Measurements from ENCODE around the gene CHERP.

Gene CHERP

GRCh38 chr19:16542910-16543472 is 754 bp upstream of the CHERP start:
- DNase-seq (ENCODE audit: low spot score) = no peak

DNA sequence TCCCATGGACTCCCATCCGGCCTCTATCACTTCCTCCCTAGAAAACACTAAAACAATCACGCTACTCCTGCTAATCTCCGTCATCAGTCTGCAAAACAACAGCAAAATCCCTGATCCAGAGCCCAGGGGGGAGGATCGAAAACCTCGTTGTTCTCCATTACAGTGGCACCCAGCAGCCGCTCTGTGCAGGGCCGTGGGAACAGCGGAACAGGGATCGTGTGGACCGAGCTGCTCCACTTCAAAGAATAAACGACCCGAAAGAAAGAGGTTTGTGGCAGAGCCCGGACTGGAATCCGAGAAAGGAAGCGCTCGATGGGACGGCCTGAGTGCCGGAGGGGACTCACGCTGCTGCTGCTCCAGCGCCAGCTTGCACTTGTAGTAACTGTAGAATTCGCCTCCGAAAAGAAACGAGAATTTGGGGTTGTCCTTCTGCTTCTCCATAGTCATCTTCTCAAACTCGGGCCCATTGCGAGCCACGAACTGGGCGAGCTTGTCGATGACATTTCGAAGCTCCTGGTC is 652 bp downstream of the CHERP start:
- DNase-seq (ENCODE audit: low spot score) = no peak

DNA sequence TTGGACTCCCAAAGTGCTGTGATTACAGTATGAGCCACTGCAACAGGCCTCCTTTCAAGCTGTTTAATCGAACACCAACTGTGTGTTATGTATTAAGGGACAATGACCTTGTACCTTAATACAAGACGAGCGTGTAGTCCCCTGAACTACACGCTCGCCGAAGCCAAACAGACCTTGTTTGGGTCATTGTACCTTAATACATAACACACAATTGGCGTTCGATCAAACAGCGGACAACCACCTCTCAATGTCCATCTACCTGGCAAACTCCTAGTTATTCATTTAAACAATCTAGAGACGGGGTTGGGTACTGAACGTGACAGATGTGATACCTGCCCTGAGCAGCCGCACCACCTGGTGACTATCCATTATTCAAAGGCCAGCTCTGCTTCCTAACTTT is 1.3 kb downstream of the CHERP start:
- no peak for DNase-seq (ENCODE audit: low spot score)

GRCh38 chr19:16537111-16537510 is 5.1 kb downstream of the CHERP start:
- no peak for DNase-seq (ENCODE audit: low spot score)

- no peak for DNase-seq (ENCODE audit: low spot score)
Observed at GRCh38 chr19:16536130-16536529, 6.1 kb downstream of the CHERP start.

DNA sequence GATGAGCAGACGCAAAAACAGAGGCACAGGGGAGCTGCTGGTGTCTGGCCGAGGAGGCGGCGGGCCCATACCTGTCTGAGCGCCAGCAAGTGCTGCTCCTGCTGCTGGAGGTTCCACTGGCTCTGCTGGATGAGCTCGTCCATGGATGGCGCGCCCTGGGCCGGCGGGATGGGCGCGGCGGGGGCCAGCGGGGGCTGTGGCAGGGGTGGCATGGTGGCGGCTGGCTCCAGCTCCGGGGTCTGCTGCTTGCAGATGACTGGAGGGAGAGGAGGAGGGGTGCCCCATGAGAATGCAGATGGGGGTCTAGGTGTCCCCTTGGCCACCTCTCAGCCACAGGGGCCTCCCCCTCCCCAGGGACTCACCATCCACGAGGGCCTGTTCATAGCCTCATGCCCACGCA is 6.9 kb downstream of the CHERP start:
- DNase-seq (ENCODE audit: low spot score) = no peak

GRCh38 chr19:16532440-16533234 is 9.6 kb downstream of the CHERP start:
- DNase-seq (ENCODE audit: low spot score) = no peak

DNA sequence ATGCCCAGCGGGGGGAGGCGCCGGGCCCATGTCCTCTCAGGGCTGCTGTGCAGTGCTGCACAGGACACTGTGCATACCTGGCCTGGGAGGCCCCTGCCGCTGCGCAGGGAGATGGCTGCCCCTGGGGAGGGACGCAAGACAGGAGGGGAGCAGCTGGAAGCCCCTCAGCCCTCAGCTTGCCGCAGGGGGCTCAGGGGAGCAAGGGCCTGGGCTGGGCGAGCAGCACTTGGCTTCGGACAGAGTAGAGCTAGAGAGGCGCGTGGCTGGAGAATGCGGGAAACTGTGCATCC is 10.9 kb downstream of the CHERP start:
- DNase-seq (ENCODE audit: low spot score) = no peak

GRCh38 chr19:16530540-16531379 is 11.5 kb downstream of the CHERP start:
- no peak for DNase-seq (ENCODE audit: low spot score)

- DNase-seq (ENCODE audit: low spot score) = no peak
Observed at GRCh38 chr19:16529466-16530144, 12.6 kb downstream of the CHERP start.

- no peak for DNase-seq (ENCODE audit: low spot score)
Observed at GRCh38 chr19:16527971-16528521, 14.2 kb downstream of the CHERP start.

DNA sequence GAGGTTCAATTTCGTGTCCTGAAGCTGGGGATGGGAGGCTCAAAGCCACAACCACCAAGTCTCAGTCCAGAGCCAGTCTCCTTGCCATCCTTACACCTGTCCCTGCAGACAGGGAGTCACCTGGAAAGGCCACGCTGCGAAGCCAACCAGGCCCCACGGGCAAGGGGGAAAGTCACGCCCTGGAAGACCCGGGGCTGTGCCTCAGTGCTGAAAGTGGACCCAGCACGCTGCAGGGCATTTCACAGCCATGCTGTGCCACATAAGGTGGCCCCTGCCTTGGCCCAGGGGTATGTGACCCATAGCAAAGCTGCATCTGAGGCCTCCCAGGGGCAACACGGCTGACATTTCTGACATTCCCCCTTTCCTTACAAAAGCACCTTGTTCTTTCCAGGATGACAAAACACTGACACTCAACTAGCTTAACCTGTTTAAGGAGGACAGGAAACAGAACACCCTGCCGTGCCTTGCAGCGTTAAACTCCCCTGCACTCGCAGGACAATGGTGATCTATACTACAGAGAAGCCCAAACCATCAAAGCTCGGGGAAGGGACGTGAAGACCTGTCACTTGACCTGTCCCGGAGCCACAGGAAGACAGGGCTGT is 14.8 kb downstream of the CHERP start:
- no peak for DNase-seq (ENCODE audit: low spot score)

GRCh38 chr19:16525751-16526481 is 16.3 kb downstream of the CHERP start:
- DNase-seq (ENCODE audit: low spot score) = no peak

DNA sequence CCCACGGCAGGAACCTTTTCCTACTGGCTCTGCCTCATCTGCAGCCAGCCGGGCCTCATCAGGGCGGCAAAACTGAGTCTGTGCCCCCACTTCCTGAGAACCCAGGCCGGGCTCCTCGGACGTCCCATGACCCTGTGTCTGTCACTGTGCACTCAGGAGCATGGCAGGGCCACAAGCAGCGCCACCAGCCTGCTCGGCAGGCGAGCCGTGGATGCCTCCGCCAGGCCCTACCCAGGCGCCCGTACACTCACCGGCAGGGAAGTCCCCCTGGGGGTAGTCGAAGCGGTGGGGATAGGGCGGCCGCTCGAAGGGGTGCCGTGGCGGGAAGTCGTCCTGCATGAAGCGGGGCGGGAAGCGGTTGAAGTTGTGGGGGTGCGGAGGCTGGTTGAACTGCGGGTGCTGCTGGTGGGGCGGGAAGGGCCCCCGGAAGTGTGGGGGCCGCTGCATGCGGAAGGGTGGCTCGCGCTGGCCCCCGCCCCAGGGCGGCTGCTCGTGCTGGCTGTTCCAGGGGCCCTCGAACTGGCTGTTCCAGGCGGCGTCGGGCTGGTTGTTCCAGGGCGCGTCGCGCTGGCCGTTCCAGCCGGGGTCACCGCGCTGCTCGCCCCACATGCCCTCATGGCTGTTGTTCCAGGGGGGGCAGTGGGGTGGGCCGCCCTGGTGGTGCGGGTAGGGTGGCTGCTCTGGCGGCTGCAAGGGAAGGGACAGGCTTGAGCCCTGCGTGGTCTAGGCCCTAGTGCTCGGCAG is 17.1 kb downstream of the CHERP start:
- DNase-seq (ENCODE audit: low spot score) = no peak

GRCh38 chr19:16522559-16523377 is 19.5 kb downstream of the CHERP start:
- DNase-seq (ENCODE audit: low spot score) = no peak

DNA sequence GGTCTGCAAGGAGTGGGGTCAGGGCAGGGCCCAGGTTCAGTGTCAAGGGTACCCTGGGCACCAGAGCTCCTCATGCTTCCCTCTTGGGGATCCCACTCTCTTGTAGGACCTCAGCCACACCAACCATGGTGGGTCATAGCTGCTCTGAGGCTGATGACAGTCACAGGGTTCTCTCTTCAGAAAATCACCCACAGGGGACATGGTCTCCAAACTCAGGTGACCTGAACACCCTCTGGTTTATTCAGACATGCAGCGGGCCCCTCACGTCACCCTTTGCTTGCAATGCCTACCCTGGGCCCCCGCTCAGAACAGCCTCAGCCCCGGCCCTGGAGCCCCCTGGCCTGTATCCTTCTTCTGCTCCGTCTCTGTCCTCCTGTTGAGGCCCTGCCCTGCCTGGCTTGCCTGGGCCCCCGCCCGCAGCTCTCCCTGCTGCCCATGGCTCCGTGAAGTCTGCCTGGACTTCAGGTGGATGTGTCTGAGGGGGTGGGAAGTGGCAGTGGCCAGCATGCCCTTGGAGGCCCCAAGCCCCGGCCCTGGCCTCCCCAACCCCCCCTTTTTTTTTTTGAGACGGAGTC is 20.4 kb downstream of the CHERP start:
- DNase-seq (ENCODE audit: low spot score) = no peak

DNA sequence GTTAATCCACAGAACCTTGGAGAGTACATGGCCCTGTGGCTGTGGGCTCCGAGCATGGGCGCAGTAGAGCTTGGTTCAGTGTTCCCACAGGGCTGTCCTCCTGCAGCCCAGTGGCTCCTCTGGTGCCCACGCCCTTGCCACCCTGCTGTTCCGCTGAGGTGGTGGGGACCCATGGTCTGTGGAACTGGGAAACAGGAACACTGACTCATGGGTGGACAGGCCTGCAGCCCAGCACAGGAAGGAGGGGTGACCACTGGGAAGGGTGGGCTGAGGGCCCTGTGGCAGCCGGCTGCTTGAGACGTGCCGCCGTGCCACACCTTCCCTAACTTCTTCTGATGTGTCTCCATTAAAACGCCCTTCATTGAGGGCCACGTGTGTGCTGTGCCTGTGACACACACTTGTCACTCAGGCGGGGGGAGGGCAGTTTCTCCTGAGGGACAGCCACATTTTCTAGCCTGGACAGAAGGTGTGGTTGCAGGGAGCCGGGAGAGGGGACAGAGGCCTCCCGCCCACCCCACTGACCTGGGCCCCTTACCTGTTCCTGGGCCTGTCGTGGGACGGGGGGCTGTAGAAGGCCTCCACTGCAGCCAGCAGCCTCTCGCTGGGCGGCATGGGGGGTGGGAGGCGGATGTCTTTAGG is 21.1 kb downstream of the CHERP start:
- no peak for DNase-seq (ENCODE audit: low spot score)
